Loucy (cell line): Measurements from ENCODE around the gene CTDSPL.

Experiments
- CTCF ChIP-seq: fragments of 200-600 bp; sonication (generic); conservative IDR thresholded peaks from 2 replicates; pipeline ENCODE4 v1.5.1; 2014; ENCODE audit warnings: mild to moderate bottlenecking, antibody characterized with exemption, low read length
- EZH2phosphoT487 ChIP-seq: fragments of 200-600 bp; IDR thresholded peaks from 2 replicates; pipeline ENCODE4 v1.6.1; 2018; ENCODE audit warnings: antibody characterized with exemption, mild to moderate bottlenecking, moderate library complexity, borderline replicate concordance

GRCh38 chr3:37888421-37888820 lies 26.7 kb downstream of the CTDSPL start:
- TF ChIP-seq CTCF (no peak), EZH2phosphoT487 (no peak)
